C4-2B (cell line): Measurements from ENCODE around the gene HSPA9.

Experiments
- ZFX ChIP-seq: fragments of 450-650 bp; IDR thresholded peaks from 2 replicates; pipeline ENCODE4 v1.6.1; 2017
- TF ChIP-seq, protein P1 (sequence below): fragments of 450-650 bp; conservative IDR thresholded peaks from 2 replicates; pipeline ENCODE4 v1.5.1; 2017; ENCODE audit warnings: mild to moderate bottlenecking

DNA sequence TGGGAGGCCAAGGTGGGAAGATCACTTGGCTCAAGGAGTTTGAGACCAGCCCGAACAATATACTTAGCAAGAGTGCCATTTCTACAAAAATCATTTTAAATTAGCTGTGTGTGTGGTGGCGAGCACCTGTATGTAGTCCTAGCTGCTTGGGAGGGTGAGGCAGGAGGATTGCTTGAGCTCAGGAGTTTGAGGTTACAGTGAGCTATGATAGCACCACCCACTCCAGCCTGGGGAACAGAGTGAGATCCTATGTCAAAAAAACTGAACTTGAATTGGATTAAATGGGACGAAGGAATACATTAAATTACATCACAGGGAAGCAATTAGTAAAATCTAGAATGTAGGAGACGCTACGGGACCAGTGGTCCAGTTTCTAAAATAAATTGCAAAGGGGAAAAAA, 25.8 kb downstream of the HSPA9 start:
- TF ChIP-seq, protein P1, sequence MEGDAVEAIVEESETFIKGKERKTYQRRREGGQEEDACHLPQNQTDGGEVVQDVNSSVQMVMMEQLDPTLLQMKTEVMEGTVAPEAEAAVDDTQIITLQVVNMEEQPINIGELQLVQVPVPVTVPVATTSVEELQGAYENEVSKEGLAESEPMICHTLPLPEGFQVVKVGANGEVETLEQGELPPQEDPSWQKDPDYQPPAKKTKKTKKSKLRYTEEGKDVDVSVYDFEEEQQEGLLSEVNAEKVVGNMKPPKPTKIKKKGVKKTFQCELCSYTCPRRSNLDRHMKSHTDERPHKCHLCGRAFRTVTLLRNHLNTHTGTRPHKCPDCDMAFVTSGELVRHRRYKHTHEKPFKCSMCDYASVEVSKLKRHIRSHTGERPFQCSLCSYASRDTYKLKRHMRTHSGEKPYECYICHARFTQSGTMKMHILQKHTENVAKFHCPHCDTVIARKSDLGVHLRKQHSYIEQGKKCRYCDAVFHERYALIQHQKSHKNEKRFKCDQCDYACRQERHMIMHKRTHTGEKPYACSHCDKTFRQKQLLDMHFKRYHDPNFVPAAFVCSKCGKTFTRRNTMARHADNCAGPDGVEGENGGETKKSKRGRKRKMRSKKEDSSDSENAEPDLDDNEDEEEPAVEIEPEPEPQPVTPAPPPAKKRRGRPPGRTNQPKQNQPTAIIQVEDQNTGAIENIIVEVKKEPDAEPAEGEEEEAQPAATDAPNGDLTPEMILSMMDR = no peak
- TF ChIP-seq ZFX = no peak
